ENCODE results near the gene CD68.

CD68 gene

GRCh38 chr17:7575959-7576358 is 3.5 kb upstream of the CD68 start:
- Histone ChIP-seq H3K27me3 (ENCODE audit: insufficient read depth, poor library complexity, severe bottlenecking) (no peaks in the 10 kb centered on the region), H3K27ac (replicated peaks) (no peak overlapping the region), H3K4me3 (replicated peaks; ENCODE audit: insufficient read depth, low read length) (no peak overlapping the region)
- TF ChIP-seq REST (IDR thresholded peaks at IDR 0.05; ENCODE audit: insufficient replicate concordance, low read depth) (no peak), SPI1 (IDR thresholded peaks at IDR 0.05; ENCODE audit: borderline replicate concordance, low read depth) (no peak), CTCF (IDR thresholded peaks at IDR 0.05; ENCODE audit: insufficient read depth, low read length) (no peak), GABPA (IDR thresholded peaks at IDR 0.05; ENCODE audit: low read depth) (no peak), POLR2AphosphoS5 (IDR thresholded peaks at IDR 0.05; ENCODE audit: low read depth) (no peak)
- peak in 1 of 2 experiments; percentile 0 for DNase-seq (ENCODE audit: low read depth in 1 of 2, low spot score in 1 of 2)

GRCh38 chr17:7576432-7576937 is 3.0 kb upstream of the CD68 start:
- H3K4me3 ChIP-seq (replicated peaks; ENCODE audit: insufficient read depth, low read length): no peak overlapping the region
- TF ChIP-seq REST (IDR thresholded peaks at IDR 0.05; ENCODE audit: insufficient replicate concordance, low read depth) (no peak), CTCF (IDR thresholded peaks at IDR 0.05; ENCODE audit: insufficient read depth, low read length) (no peak), POLR2AphosphoS5 (IDR thresholded peaks at IDR 0.05; ENCODE audit: low read depth) (no peak; the same call in 1 of the 2 replicates), GABPA (IDR thresholded peaks at IDR 0.05; ENCODE audit: low read depth) (no peak), SPI1 (IDR thresholded peaks at IDR 0.05; ENCODE audit: borderline replicate concordance, low read depth) (no peak)
- DNase-seq (ENCODE audit: low read depth in 1 of 2, low spot score in 1 of 2): peak in 1 of 2 experiments; percentile 0
- no peak overlapping the region for H3K27ac ChIP-seq (replicated peaks)
- H3K27me3 ChIP-seq (ENCODE audit: insufficient read depth, poor library complexity, severe bottlenecking): no peaks in the 10 kb centered on the region

GRCh38 chr17:7577327-7578199 is 1.9 kb upstream of the CD68 start:
- TF ChIP-seq CTCF (IDR thresholded peaks at IDR 0.05; ENCODE audit: insufficient read depth, low read length) (no peak), POLR2AphosphoS5 (IDR thresholded peaks at IDR 0.05; ENCODE audit: low read depth) (0 out of 2 replicates have a peak, but pooled peaks have one; percentile 7)
- no peaks in the 10 kb centered on the region for H3K27me3 ChIP-seq (ENCODE audit: insufficient read depth, poor library complexity, severe bottlenecking)
- no peak overlapping the region for H3K4me3 ChIP-seq (replicated peaks; ENCODE audit: insufficient read depth, low read length)
- no peak overlapping the region for H3K27ac ChIP-seq (replicated peaks)
- DNase-seq (ENCODE audit: low read depth in 1 of 2, low spot score in 1 of 2): no peak

Measured in HL-60 (cell line).